Left kidney (tissue), 8 donors: ENCODE results near the gene PRR22. TPM values are rescaled to one million over a fixed set of nuclear protein-coding genes. Genes with fewer than 3 reads are reported as not detected.
A peak's percentile ranks its signal among the peaks of the same experiment; 100 is the strongest.

Experiments
- DNase-seq: peaks from one replicate; pipeline ENCODE4 v3.0.0-alpha.2; 2013
- long read RNA-seq, 8 donors: transcript quantifications; one replicate each; lab custom pipeline, GENCODE V29; 2026
- polyA plus RNA-seq: library from polyadenylated mRNA; unstranded; fragments of 120-200 nt; gene quantifications from one replicate; pipeline ENCODE4 v1.2.1, GENCODE V29; 2013; ENCODE audit not compliant: insufficient read length

PRR22 gene
- polyA plus RNA-seq, result 2.8 TPM
- long read RNA-seq, donor 1, partial matches to known transcripts, result 0 of 4 reads
- long read RNA-seq, donor 1, other reads (novel, unspliced or antisense), result 0 of 4 reads
- long read RNA-seq, donor 2, partial matches to known transcripts, result 0 of 2 reads
- long read RNA-seq, donor 2, other reads (novel, unspliced or antisense), result 0 of 2 reads
- long read RNA-seq, donor 3, partial matches to known transcripts, result 0 of 5 reads
- long read RNA-seq, donor 3, other reads (novel, unspliced or antisense), result 0 of 5 reads
- long read RNA-seq, donor 4, partial matches to known transcripts, result 0 of 2 reads
- long read RNA-seq, donor 4, other reads (novel, unspliced or antisense), result 0 of 2 reads
- long read RNA-seq, donor 5, partial matches to known transcripts, result 0 of 1 reads
- long read RNA-seq, donor 5, other reads (novel, unspliced or antisense), result 0 of 1 reads
- long read RNA-seq, donor 6, partial matches to known transcripts, result 0 of 2 reads
- long read RNA-seq, donor 6, other reads (novel, unspliced or antisense), result 0 of 2 reads
- long read RNA-seq, donor 7, partial matches to known transcripts, result 0 of 2 reads
- long read RNA-seq, donor 7, other reads (novel, unspliced or antisense), result 0 of 2 reads
- long read RNA-seq, donor 8, partial matches to known transcripts, result 0 of 2 reads
- long read RNA-seq, donor 8, other reads (novel, unspliced or antisense), result 0 of 2 reads

- DNase-seq, result no peak
Measured at GRCh38 chr19:5784581-5785147, at the start of gene PRR22. PRR22 (minus strand) TSS chr19:5784746; CDS start chr19:5784660, 86 bp downstream.

GRCh38 chr19:5832527-5833216 is 48.1 kb upstream of the PRR22 start:
- no peak for DNase-seq

DNA sequence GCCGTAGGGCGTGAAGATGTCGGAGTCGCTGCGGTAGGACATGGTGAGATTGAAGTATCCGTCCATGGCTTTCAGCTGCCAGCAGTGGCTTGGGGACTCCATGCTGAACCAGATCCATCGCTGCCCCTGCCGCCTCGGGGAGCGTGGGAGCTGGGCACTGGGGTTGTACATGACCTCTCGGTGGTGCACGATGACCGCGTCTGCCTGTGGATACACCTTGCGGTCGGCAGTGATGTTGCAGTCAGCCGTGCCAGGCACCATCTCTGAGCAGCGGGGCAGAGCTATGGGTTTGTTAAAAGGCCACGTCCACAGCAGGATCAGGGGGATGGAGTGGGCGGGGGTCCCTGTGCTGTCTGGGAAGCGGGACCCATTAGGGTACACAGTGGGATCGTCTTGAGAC is 47.5 kb upstream of the PRR22 start:
- no peak for DNase-seq

- DNase-seq, result no peak
Measured at GRCh38 chr19:5831159-5831558, 46.6 kb upstream of the PRR22 start.

DNA sequence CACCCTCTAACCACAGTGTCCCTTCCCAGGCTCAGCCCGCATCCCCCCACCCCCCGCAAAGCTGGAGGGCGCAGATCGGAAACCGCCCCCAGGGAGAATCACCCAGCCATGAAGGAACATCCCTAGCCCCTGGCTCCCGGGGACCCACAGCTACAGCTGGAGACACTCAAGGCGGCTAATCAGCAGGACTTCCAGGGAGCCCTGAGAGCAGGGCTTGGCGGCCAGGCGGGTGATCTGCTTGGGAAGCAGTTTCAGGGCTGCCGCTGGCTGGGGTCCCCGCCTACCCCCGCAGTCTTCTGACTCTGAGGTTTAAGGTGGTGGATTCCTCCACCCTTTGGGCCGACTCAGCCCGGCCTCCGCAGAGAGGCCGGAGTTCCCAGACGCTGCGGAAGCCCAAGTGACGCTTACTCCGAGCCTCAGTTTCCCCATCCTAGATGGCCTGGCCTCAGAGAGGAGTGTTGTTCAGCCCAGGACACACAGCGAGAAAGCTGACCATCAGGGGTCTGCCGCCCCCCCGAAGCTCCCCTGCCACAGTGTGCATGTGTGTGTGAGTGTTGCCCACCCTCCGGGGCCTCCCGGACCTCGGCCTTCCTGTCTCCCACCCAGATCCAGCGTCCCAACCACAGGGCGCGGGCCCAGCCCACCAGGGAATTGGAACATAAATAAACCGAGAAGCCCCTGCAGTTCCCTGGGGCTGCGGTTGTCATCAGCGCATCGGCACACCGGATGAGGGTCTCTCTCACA is 45.2 kb upstream of the PRR22 start:
- no peak for DNase-seq

- DNase-seq, result peak; percentile 87
Measured at GRCh38 chr19:5828661-5829566, 44.4 kb upstream of the PRR22 start.

- DNase-seq, result peak; percentile 93
Measured at GRCh38 chr19:5827891-5828660, 43.5 kb upstream of the PRR22 start.

GRCh38 chr19:5827342-5827890 is 42.9 kb upstream of the PRR22 start:
- DNase-seq, result no peak

GRCh38 chr19:5826531-5827341 is 42.2 kb upstream of the PRR22 start:
- peak; percentile 82 for DNase-seq

- DNase-seq, result no peak
Measured at GRCh38 chr19:5825178-5825577, 40.6 kb upstream of the PRR22 start.

DNA sequence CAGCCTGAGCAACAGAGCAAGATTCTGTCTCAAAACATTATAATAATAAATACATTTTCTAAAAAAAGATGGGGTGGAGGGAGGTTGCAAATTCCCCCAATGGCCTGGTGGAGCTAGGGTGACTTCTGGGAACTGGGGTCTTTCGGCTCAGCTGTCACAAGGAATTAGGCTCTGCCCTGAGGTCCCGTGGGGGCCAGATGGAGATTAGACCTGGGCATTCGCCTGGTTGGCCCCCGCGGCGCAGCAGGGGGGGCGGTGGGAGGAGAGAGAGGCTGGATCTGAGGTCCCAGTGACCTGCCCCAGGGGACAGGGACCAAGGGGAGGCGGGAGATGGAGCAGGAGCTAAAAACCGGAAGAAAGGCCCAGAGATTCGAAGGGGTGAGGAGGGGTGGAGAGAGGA is 40.2 kb upstream of the PRR22 start:
- no peak for DNase-seq

- DNase-seq, result no peak
Measured at GRCh38 chr19:5823579-5824281, 39.2 kb upstream of the PRR22 start.

DNA sequence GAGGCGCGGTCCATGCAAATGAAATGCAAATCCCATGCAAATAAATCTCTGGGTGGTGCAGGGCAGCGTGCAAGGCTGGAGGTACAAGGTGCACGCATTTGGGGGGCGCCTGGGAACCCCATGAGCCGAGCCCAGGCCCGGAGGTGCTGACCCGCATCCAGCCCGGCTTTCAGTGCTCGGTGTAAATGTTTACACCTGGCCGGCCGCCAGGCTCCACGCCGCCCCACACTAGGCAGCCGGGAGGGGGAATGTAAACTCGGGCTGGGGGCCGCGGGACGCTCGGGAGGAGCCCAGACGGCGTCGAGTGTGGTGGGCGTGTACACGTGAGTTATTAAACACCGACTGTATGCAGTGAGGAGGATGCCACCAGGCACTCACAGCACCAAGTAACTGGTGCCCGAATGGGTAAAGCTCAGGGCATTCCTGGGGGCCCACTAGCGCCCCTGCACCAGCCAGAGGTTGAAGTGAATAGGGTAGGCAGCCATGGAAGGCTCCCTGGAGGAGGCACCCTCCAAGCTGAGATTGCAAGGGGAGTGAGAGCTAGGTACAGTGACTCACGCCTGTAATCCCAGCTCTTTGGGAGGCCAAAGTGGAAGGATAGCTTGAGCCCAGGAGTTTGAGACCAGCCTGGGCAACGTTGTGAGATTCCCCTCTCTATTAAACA is 37.8 kb upstream of the PRR22 start:
- no peak for DNase-seq

DNA sequence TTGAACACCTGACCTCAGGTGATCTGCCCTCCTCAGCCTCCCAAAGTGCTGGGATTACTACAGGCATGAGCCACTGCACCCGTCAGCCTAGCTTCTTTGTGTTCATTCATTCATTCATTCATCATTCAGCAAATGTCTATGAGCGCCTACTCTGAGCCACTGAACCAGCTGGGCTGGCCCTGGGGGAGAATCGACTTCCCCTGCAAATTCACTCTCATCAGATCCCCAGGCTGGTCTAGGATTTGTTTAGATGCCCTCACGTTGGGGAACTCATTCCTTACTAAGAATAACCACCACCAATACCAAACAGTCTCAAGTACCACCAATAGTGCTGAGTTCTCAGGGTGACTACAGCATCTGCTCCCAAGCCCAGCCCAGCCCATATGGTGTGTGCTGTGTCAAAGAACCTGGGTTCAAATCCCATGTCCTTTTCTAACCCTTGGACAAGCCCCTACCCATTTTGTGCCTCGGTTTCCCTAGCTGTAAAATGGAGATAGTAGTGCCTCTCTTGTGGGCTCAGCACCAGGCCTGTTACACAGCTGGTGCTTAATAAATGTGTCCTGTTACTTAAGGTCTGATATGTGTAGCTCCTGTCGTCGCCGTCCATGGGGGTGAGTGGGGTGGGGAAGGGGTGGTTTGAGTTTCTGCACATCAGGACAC is 37.1 kb upstream of the PRR22 start:
- no peak for DNase-seq

- no peak for DNase-seq
Measured at GRCh38 chr19:5820785-5821184, 36.2 kb upstream of the PRR22 start.

DNA sequence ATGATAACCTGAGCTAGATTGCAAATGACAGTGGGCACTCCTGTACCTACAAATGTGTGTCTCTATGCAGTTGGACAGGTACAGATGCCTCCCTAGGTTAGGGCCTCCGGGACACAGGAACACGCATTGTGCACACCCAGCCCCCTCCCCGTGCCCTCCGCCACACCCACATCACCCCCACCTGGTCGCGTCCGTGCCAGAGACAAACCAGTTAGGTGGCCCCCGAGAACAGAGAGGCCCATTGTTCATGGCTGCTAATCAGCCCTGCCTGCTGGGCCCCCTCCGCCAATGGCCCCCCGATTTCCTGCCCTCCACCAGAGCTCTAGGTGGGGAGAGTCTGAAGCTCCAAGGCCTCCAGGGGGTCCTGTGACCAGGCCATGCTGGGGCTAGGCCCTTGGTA is 34.0 kb upstream of the PRR22 start:
- DNase-seq, result no peak

- DNase-seq, result no peak
Measured at GRCh38 chr19:5817218-5817617, 32.7 kb upstream of the PRR22 start.
